Measurements from ENCODE around the gene GSC2.

The GSC2 gene

DNA sequence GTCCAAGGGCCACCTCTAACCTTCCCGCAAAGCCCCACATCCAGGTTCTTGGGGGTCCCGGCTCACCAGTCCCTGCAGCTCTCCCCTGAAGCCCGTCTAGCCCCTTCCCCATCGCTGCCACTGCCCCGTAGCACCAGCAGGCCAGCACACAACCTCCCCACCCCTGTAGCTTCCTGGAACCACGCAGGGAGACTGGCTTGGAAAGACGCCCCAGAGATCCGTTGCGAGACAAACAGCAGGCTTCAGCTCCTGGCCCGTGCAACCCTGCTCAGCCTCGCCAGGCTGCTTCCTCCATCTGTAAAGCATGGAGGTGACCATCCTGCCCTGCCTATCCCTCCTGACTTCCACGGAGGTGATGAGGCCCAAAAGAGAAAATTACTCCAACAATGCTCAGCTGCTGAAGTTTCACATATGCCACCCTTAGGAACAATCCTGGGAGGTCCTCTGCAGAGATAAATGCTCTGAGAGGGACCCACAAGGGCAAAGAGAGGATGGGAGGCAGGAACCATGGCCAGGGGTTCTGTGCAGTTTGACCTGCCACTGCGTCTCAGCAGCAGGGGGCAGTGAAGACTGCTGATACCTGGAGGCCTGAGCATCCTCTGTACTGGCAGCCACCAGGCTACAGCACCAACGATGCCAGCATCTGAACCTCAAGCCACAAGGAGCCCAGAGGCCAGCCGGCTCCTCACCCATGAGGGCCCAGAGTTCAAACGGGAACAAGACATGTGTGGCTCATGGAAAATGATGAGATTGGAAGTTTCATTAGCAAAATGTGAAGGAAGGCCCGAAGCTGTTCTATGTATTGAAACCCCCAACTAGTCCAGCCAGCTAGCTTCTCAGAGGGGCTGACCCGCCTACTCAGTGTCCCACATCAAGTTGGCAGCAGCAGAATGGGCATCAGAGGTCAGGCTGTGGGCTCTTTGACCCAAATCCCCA, 44.0 kb downstream of the GSC2 start:
- no peak for TF ChIP-seq ZNF274 (IDR thresholded peaks at IDR 0.05; ENCODE audit: low read depth, low read length)
- H3K4me3 ChIP-seq (ENCODE audit: low read length): no peak overlapping the region

DNA sequence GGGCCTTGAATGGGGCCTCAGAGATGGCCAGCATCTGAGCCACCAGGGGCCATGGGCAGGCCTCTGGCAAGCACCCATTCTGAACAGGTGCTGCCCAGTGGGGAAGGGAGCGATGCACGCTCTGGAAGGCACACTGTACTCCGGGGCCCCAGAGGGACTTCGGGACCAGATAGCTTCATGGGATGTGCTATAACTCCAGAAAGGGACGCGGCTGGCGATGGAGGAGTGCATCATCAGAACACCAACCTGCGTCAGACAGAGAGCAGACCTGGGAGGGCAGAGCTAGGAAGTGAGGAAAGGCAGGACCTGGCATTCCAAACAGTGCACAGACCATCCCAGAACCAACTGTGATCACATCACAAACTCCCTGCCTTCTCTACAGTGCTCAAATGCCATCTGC, 44.6 kb downstream of the GSC2 start:
- no peak overlapping the region for H3K4me3 ChIP-seq (ENCODE audit: low read length)
- TF ChIP-seq ZNF274 (IDR thresholded peaks at IDR 0.05; ENCODE audit: low read depth, low read length): no peak

DNA sequence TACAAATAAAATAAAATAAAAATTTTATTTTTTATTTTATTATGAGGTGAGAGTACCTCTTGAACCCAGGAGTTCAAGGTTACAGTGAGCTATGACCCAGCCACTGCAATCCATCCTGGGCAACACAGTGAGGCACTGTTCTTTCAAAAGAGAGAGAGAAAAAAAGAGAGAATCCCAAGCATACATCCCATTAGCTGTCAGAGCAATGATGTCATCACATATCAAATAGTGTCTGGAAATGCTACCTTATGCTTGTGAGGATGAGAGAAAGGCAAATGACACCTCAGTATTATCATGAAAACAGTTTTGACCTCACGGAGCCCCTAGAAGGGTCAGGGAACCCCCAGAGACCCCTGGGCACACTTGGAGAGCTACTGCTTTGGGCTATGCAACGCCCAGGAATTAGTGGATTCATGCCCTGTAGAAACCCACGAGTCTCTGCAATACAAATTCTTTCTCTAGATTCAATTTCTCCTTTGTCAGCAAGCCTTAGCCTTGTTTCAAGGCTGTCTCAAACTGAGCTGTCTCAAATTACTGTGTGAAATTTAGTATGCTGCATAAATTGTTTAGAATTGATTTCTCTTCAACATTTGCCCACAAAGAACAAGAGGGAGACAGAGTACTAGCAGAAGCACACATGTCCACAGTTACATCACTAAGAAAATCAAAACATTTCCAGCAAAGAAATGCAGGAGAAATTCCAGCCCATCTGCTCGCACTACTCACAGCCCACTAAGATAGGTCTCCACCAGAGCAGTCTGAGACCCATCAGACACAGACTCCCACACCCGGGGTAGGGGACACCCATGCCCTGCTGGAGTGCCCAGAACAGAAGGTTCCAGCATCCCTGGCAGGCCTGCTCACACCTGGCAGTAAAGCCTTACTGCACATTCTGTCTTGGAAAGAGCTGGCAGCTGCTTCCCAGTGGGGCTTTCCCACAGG, 45.9 kb downstream of the GSC2 start:
- no peak overlapping the region for H3K4me3 ChIP-seq (ENCODE audit: low read length)
- no peak for TF ChIP-seq ZNF274 (IDR thresholded peaks at IDR 0.05; ENCODE audit: low read depth, low read length)

DNA sequence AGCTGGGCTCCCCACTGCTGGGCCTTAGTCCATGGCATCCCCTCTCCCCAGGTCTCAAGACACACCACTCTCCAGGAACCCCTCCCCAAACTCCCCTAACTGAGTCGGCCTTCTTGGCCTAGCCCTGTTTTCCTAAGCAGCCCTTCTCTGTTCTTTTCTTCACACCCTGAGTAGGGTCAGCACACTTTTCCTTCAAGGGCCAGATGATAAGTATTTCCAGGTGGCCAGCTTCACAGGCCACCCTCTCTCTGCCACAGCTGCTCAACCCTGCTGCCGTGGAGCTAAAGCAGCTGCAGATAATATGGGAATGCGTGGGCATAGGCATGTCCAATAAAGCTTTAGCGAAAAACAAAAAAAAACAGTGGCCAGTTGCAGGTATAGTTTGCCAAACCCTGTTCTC, 51.9 kb downstream of the GSC2 start:
- no peak for TF ChIP-seq ZNF274 (IDR thresholded peaks at IDR 0.05; ENCODE audit: low read depth, low read length)
- no peak overlapping the region for H3K4me3 ChIP-seq (ENCODE audit: low read length)

DNA sequence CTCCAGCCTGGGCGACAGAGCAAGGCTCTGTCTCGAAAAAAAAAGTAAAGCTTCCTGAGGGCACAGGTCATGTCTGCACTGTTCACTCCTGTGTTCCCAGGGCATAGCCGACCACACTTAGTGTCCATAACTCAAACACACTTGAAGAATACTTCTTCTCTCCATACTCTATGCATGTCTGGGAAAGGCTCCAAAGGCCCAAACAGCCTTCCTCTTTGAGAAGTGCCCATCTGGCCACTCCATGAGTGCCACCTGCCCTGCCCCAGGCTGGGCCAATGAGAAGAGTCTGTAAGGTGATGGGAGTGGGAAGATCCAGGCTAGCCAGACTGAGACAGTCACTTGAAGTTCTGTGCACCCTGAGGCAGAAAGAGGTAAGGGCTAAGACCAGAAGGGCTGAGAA, 52.6 kb downstream of the GSC2 start:
- no peak for TF ChIP-seq ZNF274 (IDR thresholded peaks at IDR 0.05; ENCODE audit: low read depth, low read length)
- no peak overlapping the region for H3K4me3 ChIP-seq (ENCODE audit: low read length)

Data from GM08714 (cell line).